Measurements from ENCODE around the gene GALNT17.

GALNT17 gene

GRCh38 chr7:71311576-71311975 is 179.6 kb downstream of the GALNT17 start:
- no peak for TF ChIP-seq CTCF (IDR thresholded peaks at IDR 0.05; ENCODE audit: low read depth, low read length, missing control alignments)
- Histone ChIP-seq H3K27ac (no peak overlapping the region), H3K36me3 (replicated peaks) (no peaks in the 10 kb centered on the region), H3K4me3 (ENCODE audit: low read depth, low read length) (no peak overlapping the region), H3K27me3 (replicated peaks) (no peaks in the 10 kb centered on the region)
- no peak for DNase-seq
- in situ Hi-C loops (cut with HindIII; ENCODE audit: low pct_ligation_motif_present, low sequenced_read_pairs) = no loop called here

GRCh38 chr7:71312755-71313490 is 181.0 kb downstream of the GALNT17 start:
- Histone ChIP-seq H3K4me3 (ENCODE audit: low read depth, low read length) (no peak overlapping the region), H3K27me3 (replicated peaks) (no peaks in the 10 kb centered on the region), H3K27ac (no peak overlapping the region), H3K36me3 (replicated peaks) (no peaks in the 10 kb centered on the region)
- DNase-seq = no peak
- TF ChIP-seq CTCF (IDR thresholded peaks at IDR 0.05; ENCODE audit: low read depth, low read length, missing control alignments) = no peak
- in situ Hi-C loops (cut with HindIII; ENCODE audit: low pct_ligation_motif_present, low sequenced_read_pairs) = no loop called here

- DNase-seq = no peak
- no peak overlapping the region for H3K4me3 ChIP-seq (ENCODE audit: low read depth, low read length)
- TF ChIP-seq CTCF (IDR thresholded peaks at IDR 0.05; ENCODE audit: low read depth, low read length, missing control alignments) = no peak
- no peaks in the 10 kb centered on the region for H3K36me3 ChIP-seq (replicated peaks)
- in situ Hi-C loops (cut with HindIII; ENCODE audit: low pct_ligation_motif_present, low sequenced_read_pairs) = no loop called here
- H3K27ac ChIP-seq = no peak overlapping the region
- no peaks in the 10 kb centered on the region for H3K27me3 ChIP-seq (replicated peaks)
Measured at GRCh38 chr7:71313553-71313952, 181.6 kb downstream of the GALNT17 start.

DNA sequence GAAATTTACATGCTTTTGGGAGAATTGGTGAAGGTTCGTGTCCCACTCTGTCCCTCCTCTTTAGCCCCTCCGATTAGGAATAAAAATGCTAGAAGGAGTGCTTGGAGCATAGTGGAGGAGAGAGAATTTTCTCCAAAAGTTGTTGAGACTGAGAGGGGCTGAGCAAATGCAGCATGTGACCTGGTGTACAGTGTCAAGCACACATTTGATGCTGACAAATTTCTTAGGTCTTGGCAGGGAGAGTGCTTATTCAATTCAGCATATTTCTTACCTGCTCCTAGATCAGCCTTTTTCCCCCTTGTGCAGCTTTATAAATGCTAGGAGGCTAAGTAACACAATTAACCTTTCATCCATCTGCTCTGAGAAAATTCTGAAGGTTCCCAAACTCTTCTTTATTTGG is 189.0 kb downstream of the GALNT17 start:
- Histone ChIP-seq H3K27me3 (replicated peaks) (no peaks in the 10 kb centered on the region), H3K27ac (no peak overlapping the region), H3K36me3 (replicated peaks) (no peaks in the 10 kb centered on the region), H3K4me3 (ENCODE audit: low read depth, low read length) (no peak overlapping the region)
- in situ Hi-C loops (cut with HindIII; ENCODE audit: low pct_ligation_motif_present, low sequenced_read_pairs) = no loop called here
- no peak for DNase-seq
- TF ChIP-seq CTCF (IDR thresholded peaks at IDR 0.05; ENCODE audit: low read depth, low read length, missing control alignments) = no peak

DNA sequence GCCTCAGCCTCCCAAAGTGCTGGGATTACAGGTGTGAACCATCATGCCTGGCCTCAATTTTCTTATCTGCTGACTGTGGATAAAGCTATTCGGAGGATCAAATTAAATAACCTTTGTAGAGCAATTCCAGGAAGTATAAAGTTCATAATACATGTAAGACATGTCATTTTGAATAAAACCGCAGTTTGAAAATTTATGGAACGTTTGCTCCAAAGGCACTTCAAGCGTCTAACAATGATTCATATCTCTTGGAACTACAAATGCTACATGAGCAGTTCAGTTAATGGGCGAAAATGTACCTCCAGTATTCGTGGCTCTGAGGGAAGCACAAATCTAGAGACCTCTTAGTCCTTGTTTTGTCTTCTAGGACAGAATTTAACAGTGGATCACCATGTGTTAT is 190.3 kb downstream of the GALNT17 start:
- in situ Hi-C loops (cut with HindIII; ENCODE audit: low pct_ligation_motif_present, low sequenced_read_pairs) = no loop called here
- no peak overlapping the region for H3K27ac ChIP-seq
- no peaks in the 10 kb centered on the region for H3K27me3 ChIP-seq (replicated peaks)
- no peak for DNase-seq
- no peak overlapping the region for H3K4me3 ChIP-seq (ENCODE audit: low read depth, low read length)
- TF ChIP-seq CTCF (IDR thresholded peaks at IDR 0.05; ENCODE audit: low read depth, low read length, missing control alignments) = no peak
- no peaks in the 10 kb centered on the region for H3K36me3 ChIP-seq (replicated peaks)

GRCh38 chr7:71323726-71324125 is 191.8 kb downstream of the GALNT17 start:
- H3K4me3 ChIP-seq (ENCODE audit: low read depth, low read length) = no peak overlapping the region
- no peak for TF ChIP-seq CTCF (IDR thresholded peaks at IDR 0.05; ENCODE audit: low read depth, low read length, missing control alignments)
- no peaks in the 10 kb centered on the region for H3K36me3 ChIP-seq (replicated peaks)
- DNase-seq = no peak
- H3K27ac ChIP-seq = no peak overlapping the region
- in situ Hi-C loops (cut with HindIII; ENCODE audit: low pct_ligation_motif_present, low sequenced_read_pairs) = no loop called here
- no peaks in the 10 kb centered on the region for H3K27me3 ChIP-seq (replicated peaks)
